Endothelial cell (in vitro differentiated cells): Measurements from ENCODE around the gene HSBP1. TPM values are rescaled to one million over a fixed set of nuclear protein-coding genes. Genes with fewer than 3 reads are reported as not detected.

Source experiments
- DNase-seq: peaks from one replicate; pipeline ENCODE4 v3.0.0; 2021; ENCODE audit warnings: low spot score
- H3K27ac Mint-ChIP-seq: one replicate; pipeline ENCODE4 v1.8.0; 2021; ENCODE audit warnings: mixed read lengths, inconsistent platforms; ENCODE audit not compliant: unreplicated experiment
- H3K27me3 Mint-ChIP-seq: one replicate; pipeline ENCODE4 v1.8.0; 2021; ENCODE audit warnings: mild to moderate bottlenecking, moderate library complexity, mixed read lengths, inconsistent platforms; ENCODE audit not compliant: unreplicated experiment
- H3K36me3 Mint-ChIP-seq: one replicate; pipeline ENCODE4 v1.8.0; 2021; ENCODE audit warnings: mild to moderate bottlenecking, low read depth, mixed read lengths, inconsistent platforms; ENCODE audit not compliant: unreplicated experiment
- H3K4me1 Mint-ChIP-seq: one replicate; pipeline ENCODE4 v1.8.0; 2021; ENCODE audit warnings: mild to moderate bottlenecking, mixed read lengths, inconsistent platforms; ENCODE audit not compliant: unreplicated experiment
- H3K4me3 Mint-ChIP-seq: one replicate; pipeline ENCODE4 v1.8.0; 2021; ENCODE audit warnings: mild to moderate bottlenecking, mixed read lengths, inconsistent platforms; ENCODE audit not compliant: unreplicated experiment
- H3K9me3 Mint-ChIP-seq: one replicate; pipeline ENCODE4 v1.8.0; 2021; ENCODE audit warnings: mixed read lengths, inconsistent platforms; ENCODE audit not compliant: unreplicated experiment
- CTCF ChIP-seq: fragments of 200-600 bp; sonication (generic); IDR thresholded peaks from one replicate; pipeline ENCODE4 v1.5.0; 2021; ENCODE audit warnings: antibody characterized with exemption; ENCODE audit not compliant: unreplicated experiment
- total RNA-seq: library from RNA; stranded (reverse); fragmentation: NEBNext Ultra II Directional; extraction: Animal tissue kit (Norgen Biotek cat#: 25700); gene quantifications from one replicate; pipeline ENCODE4 v1.2.1, GENCODE V29; 2021; ENCODE audit not compliant: unreplicated experiment

HSBP1 gene
- total RNA-seq, 1 donor from 2014 or later: 215 TPM

- TF ChIP-seq CTCF: no peak
- Mint-ChIP-seq H3K4me1 (peaks cover 5% of the 10 kb centered on the region), H3K36me3 (peaks cover 4% of the 10 kb centered on the region), H3K27me3 (peaks cover 3% of the 10 kb centered on the region), H3K4me3 (no peak overlapping the region), H3K9me3 (no peaks in the 10 kb centered on the region), H3K27ac (no peak overlapping the region)
- DNase-seq: no peak
Observed at GRCh38 chr16:83793179-83793578, 14.6 kb upstream of the HSBP1 start.

- DNase-seq: no peak
- peaks cover 4% of the 10 kb centered on the region for H3K36me3 Mint-ChIP-seq
- no peaks in the 10 kb centered on the region for H3K9me3 Mint-ChIP-seq
- H3K4me1 Mint-ChIP-seq: peaks cover 5% of the 10 kb centered on the region
- no peak overlapping the region for H3K27ac Mint-ChIP-seq
- TF ChIP-seq CTCF: no peak
- H3K4me3 Mint-ChIP-seq: no peak overlapping the region
- H3K27me3 Mint-ChIP-seq: peaks cover 3% of the 10 kb centered on the region
Observed at GRCh38 chr16:83794860-83795554, 12.8 kb upstream of the HSBP1 start.

- Mint-ChIP-seq H3K27me3 (peaks cover 2% of the 10 kb centered on the region), H3K27ac (no peak overlapping the region), H3K36me3 (peaks cover 4% of the 10 kb centered on the region), H3K4me3 (no peak overlapping the region), H3K9me3 (no peaks in the 10 kb centered on the region), H3K4me1 (peaks cover 9% of the 10 kb centered on the region)
- no peak for TF ChIP-seq CTCF
- DNase-seq: no peak
Observed at GRCh38 chr16:83797013-83797412, 10.8 kb upstream of the HSBP1 start.

GRCh38 chr16:83799336-83799735, 8.4 kb upstream of the HSBP1 start:
- no peak for DNase-seq
- peaks cover 32% of the 10 kb centered on the region for H3K4me1 Mint-ChIP-seq
- peaks cover 8% of the 10 kb centered on the region for H3K27me3 Mint-ChIP-seq
- no peak overlapping the region for H3K4me3 Mint-ChIP-seq
- H3K27ac Mint-ChIP-seq: no peak overlapping the region
- no peak for TF ChIP-seq CTCF
- H3K36me3 Mint-ChIP-seq: no peaks in the 10 kb centered on the region
- no peaks in the 10 kb centered on the region for H3K9me3 Mint-ChIP-seq

- Mint-ChIP-seq H3K4me3 (peak overlapping the region; percentile 25), H3K9me3 (no peaks in the 10 kb centered on the region), H3K36me3 (no peaks in the 10 kb centered on the region), H3K27me3 (peaks cover 14% of the 10 kb centered on the region), H3K27ac (peak overlapping the region; percentile 83), H3K4me1 (peaks cover 34% of the 10 kb centered on the region)
- no peak for TF ChIP-seq CTCF
- DNase-seq: no peak
Observed at GRCh38 chr16:83802135-83802534, 5.6 kb upstream of the HSBP1 start.
